GOT3 (cell line): ENCODE results near the gene TRUB1.
"Not testable (repeated sequence)": the region's sequence is repeated elsewhere in the genome, so short reads cannot be mapped to it uniquely, and the experiment has no call there.

Experiments used
- DNase-seq: peaks from one replicate; lab custom pipeline; 2025; ENCODE audit warnings: mixed read lengths; lab: John Stamatoyannopoulos, UW

The TRUB1 gene

GRCh38 chr10:114925587-114926586 lies 12.1 kb upstream of the TRUB1 start:
- DNase-seq = no peak

GRCh38 chr10:114928818-114929217 lies 9.2 kb upstream of the TRUB1 start:
- no peak for DNase-seq

GRCh38 chr10:114930320-114930719 lies 7.7 kb upstream of the TRUB1 start:
- no peak for DNase-seq

- DNase-seq = no peak
These were observed 6.8 kb upstream of the TRUB1 start for GRCh38 chr10:114931072-114931679.

GRCh38 chr10:114932225-114932624 lies 5.8 kb upstream of the TRUB1 start:
- DNase-seq = no peak

GRCh38 chr10:114932945-114933344 lies 5.0 kb upstream of the TRUB1 start:
- DNase-seq = no peak

GRCh38 chr10:114933588-114933987 lies 4.4 kb upstream of the TRUB1 start:
- DNase-seq = no peak

GRCh38 chr10:114933995-114934394 lies 4.0 kb upstream of the TRUB1 start:
- DNase-seq = not testable (repeated sequence)

- DNase-seq = no peak
These were observed 830 bp downstream of the TRUB1 start for GRCh38 chr10:114938856-114939193.

GRCh38 chr10:114940735-114941134 lies 2.7 kb downstream of the TRUB1 start:
- no peak for DNase-seq

GRCh38 chr10:114943000-114943399 lies 5.0 kb downstream of the TRUB1 start:
- no peak for DNase-seq

- DNase-seq = no peak
These were observed 15.1 kb downstream of the TRUB1 start for GRCh38 chr10:114953047-114953446.

- DNase-seq = no peak
These were observed 18.0 kb downstream of the TRUB1 start for GRCh38 chr10:114955984-114956383.

GRCh38 chr10:114956466-114956865 lies 18.5 kb downstream of the TRUB1 start:
- DNase-seq = no peak

GRCh38 chr10:114957122-114957521 lies 19.1 kb downstream of the TRUB1 start:
- no peak for DNase-seq

GRCh38 chr10:114957673-114958072 lies 19.7 kb downstream of the TRUB1 start:
- no peak for DNase-seq

GRCh38 chr10:114962441-114962840 lies 24.4 kb downstream of the TRUB1 start:
- DNase-seq = no peak

- DNase-seq = no peak
These were observed 25.9 kb downstream of the TRUB1 start for GRCh38 chr10:114963908-114964307.

GRCh38 chr10:114967071-114967470 lies 29.1 kb downstream of the TRUB1 start:
- no peak for DNase-seq

GRCh38 chr10:114970515-114970914 lies 32.5 kb downstream of the TRUB1 start:
- DNase-seq = no peak

GRCh38 chr10:114973306-114973705 lies 35.3 kb downstream of the TRUB1 start:
- DNase-seq = no peak

- DNase-seq = no peak
These were observed 36.0 kb downstream of the TRUB1 start for GRCh38 chr10:114973997-114974396.

GRCh38 chr10:114974625-114975024 lies 36.6 kb downstream of the TRUB1 start:
- DNase-seq = no peak
